Measurements from ENCODE around the gene FAAH. TPM values are rescaled to one million over a fixed set of nuclear protein-coding genes. Genes with fewer than 3 reads are reported as not detected.

The FAAH gene
- total RNA-seq, 1 experiment from 2014 or later, result 2.0 TPM

- Histone ChIP-seq H3K27me3 (ENCODE audit: low read length) (no peaks in the 10 kb centered on the region), H3K79me2 (ENCODE audit: low read length) (no peaks in the 10 kb centered on the region), H3K4me2 (ENCODE audit: low read length) (0 out of 2 replicates have a peak overlapping the region, but pooled peaks have one; percentile 21), H3K9me2 (replicated peaks; ENCODE audit: low read length) (no peaks in the 10 kb centered on the region), H2AFZ (ENCODE audit: low read length) (no peak overlapping the region), H3K4me3 (ENCODE audit: low read length) (no peak overlapping the region), H3K27ac (ENCODE audit: low read length) (no peak overlapping the region), H3F3A (ENCODE audit: low read length, unreplicated experiment) (no peaks in the 10 kb centered on the region), H3K9ac (ENCODE audit: low read length) (no peak overlapping the region), H3K36me3 (ENCODE audit: low read depth, low read length) (no peaks in the 10 kb centered on the region), H3K4me1 (ENCODE audit: insufficient read depth, low read length) (peaks cover 11% of the 10 kb centered on the region; the same call in 1 of the 2 replicates), H4K20me1 (ENCODE audit: low read length) (no peaks in the 10 kb centered on the region), H3K9me3 (ENCODE audit: low read length) (no peaks in the 10 kb centered on the region)
- ATAC-seq, result no peak
- ChIA-PET POLR2A (ENCODE audit: unreplicated experiment) (no interaction called here), CTCF (no interaction called here)
- TF ChIP-seq CTCF (conservative IDR thresholded peaks at IDR 0.05; ENCODE audit: low read depth, low read length) (no peak), EZH2 (IDR thresholded peaks at IDR 0.05; ENCODE audit: low read length, unreplicated experiment) (no peak), EZH2phosphoT487 (IDR thresholded peaks at IDR 0.05; ENCODE audit: borderline replicate concordance, low read length) (no peak)
- intact Hi-C loops (cut with micrococcal nuclease), result no loop called here
- BruUV-seq (replicated peaks), result no TSS peak
- DNase-seq, result no peak
Observed at GRCh38 chr1:46461017-46461808, 67.1 kb downstream of the FAAH start.

- no peaks in the 10 kb centered on the region for H3K27me3 ChIP-seq (ENCODE audit: low read length)
- H3K4me2 ChIP-seq (ENCODE audit: low read length), result peak overlapping the region; percentile 21
- H3K36me3 ChIP-seq (ENCODE audit: low read depth, low read length), result no peaks in the 10 kb centered on the region
- TF ChIP-seq CTCF (conservative IDR thresholded peaks at IDR 0.05; ENCODE audit: low read depth, low read length) (no peak), EZH2phosphoT487 (IDR thresholded peaks at IDR 0.05; ENCODE audit: borderline replicate concordance, low read length) (no peak), EZH2 (IDR thresholded peaks at IDR 0.05; ENCODE audit: low read length, unreplicated experiment) (no peak)
- ATAC-seq (peak; percentile 80), DNase-seq (peak; percentile 68)
- H3K9ac ChIP-seq (ENCODE audit: low read length), result no peak overlapping the region
- peaks cover 11% of the 10 kb centered on the region; the same call in 1 of the 2 replicates for H3K4me1 ChIP-seq (ENCODE audit: insufficient read depth, low read length)
- H3K9me3 ChIP-seq (ENCODE audit: low read length), result no peaks in the 10 kb centered on the region
- H3K79me2 ChIP-seq (ENCODE audit: low read length), result no peaks in the 10 kb centered on the region
- BruUV-seq (replicated peaks), result no TSS peak
- H2AFZ ChIP-seq (ENCODE audit: low read length), result no peak overlapping the region
- no peak overlapping the region for H3K27ac ChIP-seq (ENCODE audit: low read length)
- H4K20me1 ChIP-seq (ENCODE audit: low read length), result no peaks in the 10 kb centered on the region
- H3F3A ChIP-seq (ENCODE audit: low read length, unreplicated experiment), result no peaks in the 10 kb centered on the region
- intact Hi-C loops (cut with micrococcal nuclease), result no loop called here
- H3K9me2 ChIP-seq (replicated peaks; ENCODE audit: low read length), result no peaks in the 10 kb centered on the region
- CTCF ChIA-PET, result no interaction called here
- POLR2A ChIA-PET (ENCODE audit: unreplicated experiment), result no interaction called here
- H3K4me3 ChIP-seq (ENCODE audit: low read length), result no peak overlapping the region
Observed at GRCh38 chr1:46461809-46462448, 67.8 kb downstream of the FAAH start.

Other genes starting within 250 kb of the FAAH start
- 33.3 and 33.7 TPM in 2 replicates for gene TSPAN1, start 219.2 kb upstream of the FAAH start, total RNA-seq (2014; rRNA removed)
- gene P3R3URF, start 217.8 kb upstream of the FAAH start, total RNA-seq (2014; rRNA removed), result not detected in 2 replicates
- gene POMGNT1, start 195.9 kb upstream of the FAAH start, total RNA-seq (2014; rRNA removed), result 84.8 and 92.5 TPM in 2 replicates
- 0.29 TPM in 1 of 2 replicates, not detected in the other for gene LURAP1, start 191.0 kb upstream of the FAAH start, total RNA-seq (2014; rRNA removed)
- 26.0 and 29.4 TPM in 2 replicates for gene RAD54L, start 146.6 kb upstream of the FAAH start, total RNA-seq (2014; rRNA removed)
- 52.7 TPM in 2 replicates for gene LRRC41, start 90.7 kb upstream of the FAAH start, total RNA-seq (2014; rRNA removed)
- gene UQCRH, start 90.6 kb upstream of the FAAH start, total RNA-seq (2014; rRNA removed), result 642 and 885 TPM in 2 replicates
- gene NSUN4, start 53.5 kb upstream of the FAAH start, total RNA-seq (2014; rRNA removed), result 14.2 and 16.8 TPM in 2 replicates
- 1.7 and 2.4 TPM in 2 replicates for gene DMBX1, start 95.5 kb downstream of the FAAH start, total RNA-seq (2014; rRNA removed)
- not detected in 2 replicates for gene KNCN, start 157.3 kb downstream of the FAAH start, total RNA-seq (2014; rRNA removed)
- 36.1 and 36.8 TPM in 2 replicates for gene MKNK1, start 210.0 kb downstream of the FAAH start, total RNA-seq (2014; rRNA removed)
- 10.4 and 13.2 TPM in 2 replicates for gene MOB3C, start 222.5 kb downstream of the FAAH start, total RNA-seq (2014; rRNA removed)